Measurements from ENCODE around the gene IL2RA.
"Not testable (repeated sequence)": the region's sequence is repeated elsewhere in the genome, so short reads cannot be mapped to it uniquely, and the experiment has no call there.

The IL2RA gene

GRCh38 chr10:5961405-5962100, 100.6 kb downstream of the IL2RA start:
- Histone ChIP-seq H3K27ac (no peak overlapping the region), H3K4me3 (ENCODE audit: low read depth, low read length) (no peak overlapping the region), H3K9me3 (ENCODE audit: severe bottlenecking) (no peaks in the 10 kb centered on the region), H3K36me3 (no peaks in the 10 kb centered on the region), H3K27me3 (ENCODE audit: insufficient read depth, low read depth, severe bottlenecking) (peaks cover 23% of the 10 kb centered on the region)
- TF ChIP-seq CTCF (IDR thresholded peaks at IDR 0.05; ENCODE audit: low read depth, low read length), result no peak
- no peak for DNase-seq

GRCh38 chr10:5960973-5961275, 101.2 kb downstream of the IL2RA start:
- DNase-seq; H3K27ac ChIP-seq; H3K9me3 ChIP-seq (ENCODE audit: severe bottlenecking); H3K36me3 ChIP-seq; H3K4me3 ChIP-seq (ENCODE audit: low read depth, low read length): not testable (repeated sequence)
- H3K27me3 ChIP-seq (ENCODE audit: insufficient read depth, low read depth, severe bottlenecking), result peaks cover 23% of the 10 kb centered on the region
